GM18867 (cell line): ENCODE data around the gene FCN1.

Experiments used
- ATAC-seq: cut with Tn5 transposase; IDR thresholded peaks from one replicate; pipeline ENCODE4 v1.9.1; 2021; ENCODE audit warnings: mild to moderate bottlenecking, moderate library complexity; ENCODE audit not compliant: unreplicated experiment

The FCN1 gene

GRCh38 chr9:134951994-134952393 lies 34.3 kb upstream of the FCN1 start:
- ATAC-seq: no peak

DNA sequence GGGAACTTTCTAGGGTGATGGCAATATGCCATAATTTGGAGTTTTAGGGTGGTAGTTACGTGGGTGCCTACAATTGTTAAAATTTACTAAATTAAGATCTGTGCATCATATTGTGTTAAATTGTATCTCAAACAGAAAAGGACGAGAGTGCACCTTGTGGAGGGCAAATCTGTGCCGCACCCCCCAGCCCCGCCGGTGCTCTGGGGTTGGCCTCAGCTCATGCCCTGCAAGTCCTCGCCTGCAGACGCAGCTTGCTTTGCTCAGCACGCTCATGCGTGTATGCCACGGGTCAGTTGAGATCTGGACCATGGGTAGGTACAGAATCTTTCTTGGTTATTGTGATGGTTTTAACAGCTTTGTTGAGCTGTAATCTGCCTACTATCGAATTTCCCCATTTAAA lies 33.7 kb upstream of the FCN1 start:
- no peak for ATAC-seq

GRCh38 chr9:134950386-134951210 lies 32.9 kb upstream of the FCN1 start:
- no peak for ATAC-seq

DNA sequence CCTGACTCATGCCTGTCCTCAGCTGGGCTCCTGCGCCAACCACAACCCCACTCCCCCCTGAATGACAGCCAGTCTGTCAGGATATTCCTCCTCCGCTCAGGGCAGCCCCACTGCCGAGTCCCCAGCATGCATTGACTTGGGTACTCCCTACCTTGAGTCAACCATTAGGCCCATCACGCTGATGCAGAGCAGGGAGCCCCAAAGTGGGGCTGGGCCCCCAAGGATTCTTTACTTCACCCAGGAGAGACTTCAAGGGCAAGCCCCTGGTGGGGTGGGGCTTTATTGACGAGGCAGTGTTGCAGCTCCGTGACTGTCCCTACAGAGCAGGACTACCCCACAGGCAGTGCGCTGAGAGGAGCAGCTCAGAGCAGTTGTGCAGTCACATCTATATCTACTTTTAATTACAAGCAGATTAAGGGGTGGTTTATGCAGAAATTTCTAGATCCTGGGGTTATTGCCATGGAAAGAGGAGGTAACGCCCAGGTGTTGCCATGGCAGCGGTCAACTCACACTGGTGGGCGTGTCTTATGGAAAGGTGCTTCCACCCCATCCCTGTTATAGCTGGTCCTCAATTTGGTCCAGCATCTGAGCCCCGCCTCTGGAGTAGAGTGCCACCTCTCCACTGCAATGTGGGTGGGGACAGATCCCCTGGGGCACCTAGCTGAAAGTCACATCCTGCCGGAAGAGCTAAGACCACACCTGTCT lies 32.1 kb upstream of the FCN1 start:
- ATAC-seq: no peak

DNA sequence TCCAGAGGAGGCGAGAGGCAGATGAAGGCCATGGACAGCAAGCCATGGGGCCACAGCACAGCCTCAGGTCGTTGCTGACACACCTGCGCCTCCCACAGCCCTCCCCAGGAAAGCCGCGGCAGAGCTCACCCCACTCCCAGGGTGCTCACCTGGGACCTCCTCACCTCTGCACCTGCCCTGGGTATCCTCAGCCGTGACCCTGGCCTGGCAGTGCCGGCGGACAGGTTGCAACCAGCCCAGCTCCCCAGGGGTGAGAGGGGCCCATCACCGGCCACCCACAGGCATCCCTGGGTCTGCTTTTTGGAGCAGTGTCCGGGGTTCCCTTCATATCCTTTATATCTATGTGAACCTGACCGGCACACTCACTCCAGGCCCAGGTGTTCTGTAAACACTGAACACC lies 30.4 kb upstream of the FCN1 start:
- no peak for ATAC-seq

GRCh38 chr9:134947265-134947955 lies 29.7 kb upstream of the FCN1 start:
- no peak for ATAC-seq

- ATAC-seq: no peak
These were observed 29.0 kb upstream of the FCN1 start for GRCh38 chr9:134946663-134947062.

GRCh38 chr9:134945509-134946275 lies 28.0 kb upstream of the FCN1 start:
- no peak for ATAC-seq

DNA sequence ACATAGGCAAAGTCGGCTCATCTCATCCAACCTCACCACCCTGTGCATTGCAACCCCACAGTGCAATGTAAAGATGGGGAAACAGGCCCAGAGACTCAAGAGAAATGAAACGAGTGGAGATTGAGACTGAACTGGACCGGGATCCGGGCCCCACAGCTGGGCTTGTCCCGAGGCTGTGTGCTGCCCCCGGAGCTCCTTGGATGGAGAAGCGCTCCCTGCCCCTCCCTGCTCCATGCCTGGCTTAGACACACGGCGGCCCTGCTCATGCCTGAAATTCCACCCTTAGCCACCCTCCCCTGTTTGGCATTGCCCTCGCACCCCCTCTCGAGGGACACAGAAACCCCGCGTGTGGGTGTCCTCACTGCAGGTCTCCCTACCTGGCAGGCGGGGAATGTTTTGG lies 27.2 kb upstream of the FCN1 start:
- no peak for ATAC-seq

GRCh38 chr9:134944351-134944802 lies 26.7 kb upstream of the FCN1 start:
- ATAC-seq: no peak

DNA sequence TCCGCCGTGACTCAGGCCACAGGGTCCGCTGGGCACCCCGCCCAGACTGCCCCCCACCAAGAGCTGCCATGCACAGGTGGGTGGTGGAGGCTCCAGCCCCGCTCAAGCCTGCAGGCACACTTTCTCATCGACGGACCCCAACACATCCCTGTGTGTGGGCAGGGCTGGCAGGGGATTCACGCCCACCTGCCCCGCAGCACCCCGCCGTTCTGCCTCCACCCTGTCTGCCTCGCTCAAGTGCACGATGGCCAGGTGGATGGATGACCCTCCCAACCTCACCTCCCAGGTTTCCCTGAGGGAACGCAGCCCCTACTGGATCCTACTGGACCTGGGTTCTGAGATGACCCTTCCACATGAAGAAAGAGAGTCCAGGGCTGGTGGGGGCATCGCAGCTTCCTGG lies 26.1 kb upstream of the FCN1 start:
- no peak for ATAC-seq

- no peak for ATAC-seq
These were observed 25.7 kb upstream of the FCN1 start for GRCh38 chr9:134943411-134943810.

- no peak for ATAC-seq
These were observed 25.1 kb upstream of the FCN1 start for GRCh38 chr9:134942788-134943184.

DNA sequence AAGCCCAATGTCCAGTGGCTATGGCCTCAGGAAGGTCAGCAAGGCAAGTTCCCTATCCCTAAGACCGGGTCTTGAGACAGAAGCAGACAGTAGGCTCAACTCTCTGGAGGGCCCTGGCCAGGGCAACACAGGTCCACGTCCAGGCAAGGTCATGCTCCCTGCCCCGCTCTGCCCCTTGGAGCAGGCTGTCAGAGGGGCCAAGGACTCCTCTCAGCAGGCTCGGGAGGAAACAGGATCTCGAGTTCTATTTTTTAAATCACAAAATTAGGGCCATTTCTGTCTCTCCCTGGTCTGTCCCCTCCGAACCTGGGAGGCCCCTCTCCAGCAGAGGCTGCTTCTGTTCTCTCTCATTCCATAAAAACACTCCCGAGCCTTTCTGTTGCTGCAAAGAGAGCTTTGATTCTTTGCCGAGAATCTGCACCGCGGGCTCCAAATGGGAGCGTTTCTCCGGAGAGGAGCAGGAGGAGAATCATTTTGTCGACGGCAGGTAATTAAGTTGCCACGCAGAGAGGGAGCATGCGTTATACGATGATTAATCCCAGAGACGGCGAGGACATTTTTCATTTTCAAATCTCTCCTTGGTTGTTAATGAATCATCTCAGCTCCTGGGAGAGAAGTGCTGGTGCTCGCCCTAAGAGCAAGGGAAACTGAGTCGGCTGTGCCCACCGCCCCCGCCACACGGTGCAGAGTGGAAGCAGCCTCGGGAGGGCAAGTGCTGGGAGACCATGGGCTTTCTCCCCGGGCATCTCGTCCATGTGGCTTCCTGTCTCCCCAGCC lies 24.5 kb upstream of the FCN1 start:
- ATAC-seq: no peak

GRCh38 chr9:134940236-134941208 lies 22.8 kb upstream of the FCN1 start:
- ATAC-seq: no peak

GRCh38 chr9:134939836-134940235 lies 22.1 kb upstream of the FCN1 start:
- no peak for ATAC-seq

DNA sequence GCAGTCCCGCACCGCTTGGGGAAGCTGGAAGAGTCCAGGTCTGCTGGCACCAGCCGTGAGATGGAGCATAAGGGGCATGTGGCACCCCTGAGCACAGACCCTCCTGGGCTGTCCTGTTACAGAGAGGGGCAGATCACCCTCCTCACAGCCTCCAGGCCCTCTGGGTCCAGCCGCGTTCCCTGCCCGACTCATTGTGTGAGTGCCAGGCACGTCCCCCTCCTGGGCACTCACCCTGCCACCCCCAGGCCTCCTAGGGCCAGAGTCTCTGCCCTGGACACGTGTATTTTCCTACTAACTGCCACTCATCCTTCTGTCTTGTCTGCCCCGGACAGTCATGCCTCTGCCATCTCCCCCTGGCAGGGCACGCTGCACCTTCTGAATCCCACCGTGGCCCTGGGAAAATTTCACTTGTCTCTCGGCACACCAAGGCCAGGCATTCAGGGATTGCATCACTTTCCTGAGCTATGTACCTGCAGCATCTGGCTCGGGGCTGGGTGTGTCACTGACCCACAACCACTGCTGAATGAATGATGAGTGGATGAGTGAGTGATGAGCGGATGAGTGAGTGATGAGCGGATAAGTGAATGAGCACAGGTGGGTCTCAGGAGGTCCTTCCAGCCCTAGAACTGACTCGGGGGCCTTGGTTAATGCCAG lies 21.5 kb upstream of the FCN1 start:
- no peak for ATAC-seq

DNA sequence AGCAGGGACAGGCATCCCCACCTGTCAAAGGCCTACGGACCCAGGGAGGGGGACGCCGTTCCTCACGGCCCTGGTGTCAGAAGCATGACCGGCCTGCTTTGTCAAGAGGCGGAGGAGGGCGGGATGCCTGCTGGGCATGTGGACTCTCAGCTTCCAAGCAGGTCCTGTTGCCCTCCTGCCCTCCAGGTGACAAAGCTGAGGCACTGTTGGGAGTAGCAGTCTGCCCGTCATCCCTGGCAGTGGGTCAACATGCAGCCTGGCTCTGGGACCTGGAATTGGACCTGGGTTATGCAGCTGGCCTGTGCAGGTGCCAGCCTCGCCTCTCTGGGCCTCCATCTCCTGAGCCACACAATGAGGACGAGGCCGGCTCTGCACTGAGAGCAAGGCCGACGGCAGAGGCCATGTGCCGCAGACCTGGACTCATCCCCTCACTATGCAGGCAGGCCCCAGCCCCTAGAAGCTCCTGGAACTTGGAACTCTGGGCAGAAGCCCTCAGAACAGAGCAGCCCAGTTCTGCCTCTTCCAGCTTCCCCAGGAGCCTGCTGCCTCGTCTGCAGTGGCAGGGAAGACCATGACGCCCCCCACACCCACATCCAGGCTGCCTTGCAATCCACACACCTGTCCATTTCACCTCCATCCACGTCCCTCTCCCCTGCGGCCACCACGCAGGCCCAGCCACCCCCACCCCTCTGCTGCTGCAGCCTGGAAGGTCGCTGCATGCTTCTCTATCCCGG lies 20.8 kb upstream of the FCN1 start:
- no peak for ATAC-seq
